K562 (cell line): ENCODE data around the gene MIEF1. TPM values are rescaled to one million over a fixed set of nuclear protein-coding genes. Genes with fewer than 3 reads are reported as not detected.

Experiments
- ATF7 ChIP-seq: fragments of 450-650 bp; IDR thresholded peaks from 2 replicates; pipeline ENCODE4 v1.7.1; 2014; ENCODE audit warnings: mild to moderate bottlenecking, moderate library complexity
- EGR1 ChIP-seq: fragments of 450-650 bp; conservative IDR thresholded peaks from 2 replicates; pipeline ENCODE4 v1.6.1; 2017; ENCODE audit warnings: mild to moderate bottlenecking
- GABPA ChIP-seq: fragments of 200-800 bp; sonication (Bioruptor generic); conservative IDR thresholded peaks from 2 replicates; pipeline ENCODE4 v1.6.1; 2016; ENCODE audit warnings: low read depth, missing genetic modification characterization, missing compliant biosample characterization
- HMGN3 ChIP-seq: IDR thresholded peaks from 2 replicates; pipeline ENCODE4 v1.6.1; 2011; ENCODE audit warnings: borderline replicate concordance, low read depth, mild to moderate bottlenecking, mixed read lengths, low read length; ENCODE audit not compliant: insufficient read length; ENCODE audit errors: extremely low read depth
- HOXB6 ChIP-seq: fragments of 250-450 bp; sonication (Bioruptor Pico); IDR thresholded peaks from 2 replicates; pipeline ENCODE4 v1.5.1; 2022; ENCODE audit warnings: mild to moderate bottlenecking, borderline replicate concordance
- IRF2 ChIP-seq: sonication (generic); formaldehyde crosslinking; IDR thresholded peaks from 2 replicates; pipeline ENCODE4 v1.8.1; 2022; ENCODE audit warnings: mild to moderate bottlenecking, missing genetic modification reagents
- MEIS2 ChIP-seq: fragments of 450-650 bp; IDR thresholded peaks from 2 replicates; pipeline ENCODE4 v1.6.1; 2014; ENCODE audit warnings: mild to moderate bottlenecking; ENCODE audit not compliant: partially characterized antibody
- MITF ChIP-seq: IDR thresholded peaks from 2 replicates; pipeline ENCODE4 v1.6.1; 2014; ENCODE audit warnings: antibody characterized with exemption
- NCOA1 ChIP-seq: fragments of 450-650 bp; IDR thresholded peaks from 2 replicates; pipeline ENCODE4 v1.6.1; 2016; ENCODE audit warnings: low read depth
- POLR2G ChIP-seq: fragments of 200-400 bp; formaldehyde crosslinking; IDR thresholded peaks from 2 replicates; pipeline ENCODE4 v1.6.1; 2017; ENCODE audit warnings: low read depth, mild to moderate bottlenecking, antibody characterized with exemption, low read length, moderate library complexity
- RBBP5 ChIP-seq: fragments of 200-600 bp; sonication (generic); IDR thresholded peaks from 2 replicates; pipeline ENCODE4 v1.6.1; 2012; ENCODE audit warnings: borderline replicate concordance, mild to moderate bottlenecking, low read length, control low read depth, inconsistent platforms; ENCODE audit not compliant: insufficient read depth, poor library complexity, severe bottlenecking
- RCOR1 ChIP-seq, 2 experiments: IDR thresholded peaks; 2 replicates each; pipeline ENCODE4 v1.6.1; 2012; ENCODE audit warnings: low read depth in 2 of 2, low read length in 2 of 2, borderline replicate concordance in 1 of 2, improper control_type of control experiment in 1 of 2
- SIN3A ChIP-seq, 2 experiments: fragments of 150-350 bp in 1 of 2; IDR thresholded peaks; 2 replicates each; pipeline ENCODE4 v1.6.1; 2011 to 2016; ENCODE audit warnings: borderline replicate concordance in 2 of 2, low read depth in 2 of 2, low read length in 2 of 2, mild to moderate bottlenecking in 2 of 2, moderate library complexity in 2 of 2; ENCODE audit not compliant: control insufficient read depth in 1 of 2
- ZZZ3 ChIP-seq: fragments of 450-650 bp; IDR thresholded peaks from 2 replicates; pipeline ENCODE4 v1.6.1; 2016; ENCODE audit warnings: antibody characterized with exemption, mild to moderate bottlenecking, moderate library complexity
- polyA plus RNA-seq, 8 experiments: library from polyadenylated mRNA; depleted of rRNA in 4 of 8; stranded (reverse) in 5 of 8; unstranded in 3 of 8; fragments of >200 nt; fragmentation: Nextera tagmentation in 2 of 8; fragmentation: Illumina TruSeq in 1 of 8; extraction: Ambion mirVana in 2 of 8; extraction: Trizol in 1 of 8; gene quantifications; 2 replicates each; pipeline versions ENCODE4 v1.2.1 to v1.2.3, GENCODE V29; 2011 to 2014; ENCODE audit warnings: inconsistent platforms in 1 of 8, missing spikeins in 1 of 8
- total RNA-seq, 7 experiments: library from RNA; depleted of rRNA in 6 of 7; stranded (reverse); fragments of >200 nt in 6 of 7; fragmentation: Illumina TruSeq in 2 of 7; extraction: Trizol in 2 of 7; gene quantifications; 2 replicates each; pipeline versions ENCODE4 v1.2.1 to v1.2.3, GENCODE V29; 2011 to 2021; ENCODE audit warnings: low replicate concordance in 1 of 7
- TF ChIP-seq, protein P1 (sequence below): fragments of 200-800 bp; sonication (Bioruptor generic); IDR thresholded peaks from 2 replicates; pipeline ENCODE4 v1.6.1; 2017; ENCODE audit warnings: missing genetic modification characterization, missing compliant biosample characterization
- TF ChIP-seq, protein P2 (sequence below): sonication (generic); formaldehyde crosslinking; IDR thresholded peaks from 2 replicates; pipeline ENCODE4 v1.8.1; 2023; ENCODE audit warnings: missing genetic modification reagents, mild to moderate bottlenecking, borderline replicate concordance
- TF ChIP-seq, protein P3 (sequence below), 2 experiments: fragments of 450-650 bp; IDR thresholded peaks; 2 replicates each; pipeline ENCODE4 v1.6.1; 2016

The MIEF1 gene
- total and polyA plus RNA-seq, 9 of the 15 experiments (the other 6 are each of a cell fraction or from before 2014, with no cell fraction given), result 10.9 to 51.8 (median 25.5) TPM

DNA sequence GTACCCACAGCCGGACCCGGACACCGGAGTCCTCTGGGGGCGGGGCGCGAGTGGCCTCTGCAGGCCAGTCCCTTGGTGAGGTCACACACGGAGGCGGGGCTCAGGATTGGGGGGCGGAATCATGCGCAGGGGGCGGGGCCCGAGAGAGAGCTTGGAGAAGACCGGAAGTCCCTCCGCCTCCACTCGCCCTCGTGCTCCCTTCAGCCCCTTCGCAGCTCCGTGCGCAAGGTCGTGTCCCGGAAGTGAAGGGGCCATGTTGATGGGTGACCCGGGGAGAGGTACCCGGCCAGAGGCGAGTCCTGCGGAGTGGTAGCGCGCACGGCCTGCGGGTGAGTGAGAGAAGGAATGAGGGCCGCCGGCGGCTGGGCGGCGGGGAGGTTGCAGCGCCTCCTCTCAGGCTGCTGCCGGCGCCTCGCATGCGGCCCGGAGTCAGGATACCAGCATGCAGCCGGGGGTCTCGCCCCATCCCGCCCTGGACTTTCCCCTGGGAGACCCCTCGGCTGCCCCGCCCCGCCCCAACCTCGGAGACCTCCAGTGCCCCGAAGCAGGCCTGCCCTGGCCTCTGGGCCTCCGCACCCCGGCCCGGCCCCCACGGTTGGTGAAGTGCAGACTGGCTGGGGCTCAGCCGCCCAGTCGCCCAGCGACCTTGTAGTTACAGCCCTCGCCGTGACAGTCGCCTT is at the start of gene MIEF1 (continued):
- TF ChIP-seq HMGN3 (peak; percentile 19), MITF (peak; percentile 23; the same call in 1 of the 2 replicates), HOXB6 (no peak), POLR2G (peak; percentile 85), NCOA1 (peak; percentile 29; the same call in 1 of the 2 replicates), ATF7 (peak; percentile 76), SIN3A (IDR thresholded peaks at IDR 0.05; ENCODE audit: borderline replicate concordance in 2 of 2, control insufficient read depth in 1 of 2, low read depth in 2 of 2, low read length in 2 of 2) (peak; percentile 67 to 89; a peak in 2 of 4 replicates), ZZZ3 (no peak), GABPA (peak; percentile 96), RCOR1 (IDR thresholded peaks at IDR 0.05; ENCODE audit: borderline replicate concordance in 1 of 2, low read depth in 2 of 2, low read length in 2 of 2) (0 out of 4 replicates have a peak, but pooled peaks of 1 of the 2 experiments have one; percentile 25), EGR1 (peak; percentile 68), MEIS2 (peak; percentile 37), RBBP5 (peak; percentile 71), IRF2 (CRISPR knock-in tag) (no peak)
- TF ChIP-seq, protein P1, sequence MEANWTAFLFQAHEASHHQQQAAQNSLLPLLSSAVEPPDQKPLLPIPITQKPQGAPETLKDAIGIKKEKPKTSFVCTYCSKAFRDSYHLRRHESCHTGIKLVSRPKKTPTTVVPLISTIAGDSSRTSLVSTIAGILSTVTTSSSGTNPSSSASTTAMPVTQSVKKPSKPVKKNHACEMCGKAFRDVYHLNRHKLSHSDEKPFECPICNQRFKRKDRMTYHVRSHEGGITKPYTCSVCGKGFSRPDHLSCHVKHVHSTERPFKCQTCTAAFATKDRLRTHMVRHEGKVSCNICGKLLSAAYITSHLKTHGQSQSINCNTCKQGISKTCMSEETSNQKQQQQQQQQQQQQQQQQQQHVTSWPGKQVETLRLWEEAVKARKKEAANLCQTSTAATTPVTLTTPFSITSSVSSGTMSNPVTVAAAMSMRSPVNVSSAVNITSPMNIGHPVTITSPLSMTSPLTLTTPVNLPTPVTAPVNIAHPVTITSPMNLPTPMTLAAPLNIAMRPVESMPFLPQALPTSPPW (CRISPR knock-in tag), result peak; percentile 77
- TF ChIP-seq, protein P2, sequence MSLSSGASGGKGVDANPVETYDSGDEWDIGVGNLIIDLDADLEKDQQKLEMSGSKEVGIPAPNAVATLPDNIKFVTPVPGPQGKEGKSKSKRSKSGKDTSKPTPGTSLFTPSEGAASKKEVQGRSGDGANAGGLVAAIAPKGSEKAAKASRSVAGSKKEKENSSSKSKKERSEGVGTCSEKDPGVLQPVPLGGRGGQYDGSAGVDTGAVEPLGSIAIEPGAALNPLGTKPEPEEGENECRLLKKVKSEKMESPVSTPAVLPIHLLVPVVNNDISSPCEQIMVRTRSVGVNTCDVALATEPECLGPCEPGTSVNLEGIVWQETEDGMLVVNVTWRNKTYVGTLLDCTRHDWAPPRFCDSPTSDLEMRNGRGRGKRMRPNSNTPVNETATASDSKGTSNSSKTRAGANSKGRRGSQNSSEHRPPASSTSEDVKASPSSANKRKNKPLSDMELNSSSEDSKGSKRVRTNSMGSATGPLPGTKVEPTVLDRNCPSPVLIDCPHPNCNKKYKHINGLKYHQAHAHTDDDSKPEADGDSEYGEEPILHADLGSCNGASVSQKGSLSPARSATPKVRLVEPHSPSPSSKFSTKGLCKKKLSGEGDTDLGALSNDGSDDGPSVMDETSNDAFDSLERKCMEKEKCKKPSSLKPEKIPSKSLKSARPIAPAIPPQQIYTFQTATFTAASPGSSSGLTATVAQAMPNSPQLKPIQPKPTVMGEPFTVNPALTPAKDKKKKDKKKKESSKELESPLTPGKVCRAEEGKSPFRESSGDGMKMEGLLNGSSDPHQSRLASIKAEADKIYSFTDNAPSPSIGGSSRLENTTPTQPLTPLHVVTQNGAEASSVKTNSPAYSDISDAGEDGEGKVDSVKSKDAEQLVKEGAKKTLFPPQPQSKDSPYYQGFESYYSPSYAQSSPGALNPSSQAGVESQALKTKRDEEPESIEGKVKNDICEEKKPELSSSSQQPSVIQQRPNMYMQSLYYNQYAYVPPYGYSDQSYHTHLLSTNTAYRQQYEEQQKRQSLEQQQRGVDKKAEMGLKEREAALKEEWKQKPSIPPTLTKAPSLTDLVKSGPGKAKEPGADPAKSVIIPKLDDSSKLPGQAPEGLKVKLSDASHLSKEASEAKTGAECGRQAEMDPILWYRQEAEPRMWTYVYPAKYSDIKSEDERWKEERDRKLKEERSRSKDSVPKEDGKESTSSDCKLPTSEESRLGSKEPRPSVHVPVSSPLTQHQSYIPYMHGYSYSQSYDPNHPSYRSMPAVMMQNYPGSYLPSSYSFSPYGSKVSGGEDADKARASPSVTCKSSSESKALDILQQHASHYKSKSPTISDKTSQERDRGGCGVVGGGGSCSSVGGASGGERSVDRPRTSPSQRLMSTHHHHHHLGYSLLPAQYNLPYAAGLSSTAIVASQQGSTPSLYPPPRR (CRISPR knock-in tag), result no peak
- TF ChIP-seq, protein P3, sequence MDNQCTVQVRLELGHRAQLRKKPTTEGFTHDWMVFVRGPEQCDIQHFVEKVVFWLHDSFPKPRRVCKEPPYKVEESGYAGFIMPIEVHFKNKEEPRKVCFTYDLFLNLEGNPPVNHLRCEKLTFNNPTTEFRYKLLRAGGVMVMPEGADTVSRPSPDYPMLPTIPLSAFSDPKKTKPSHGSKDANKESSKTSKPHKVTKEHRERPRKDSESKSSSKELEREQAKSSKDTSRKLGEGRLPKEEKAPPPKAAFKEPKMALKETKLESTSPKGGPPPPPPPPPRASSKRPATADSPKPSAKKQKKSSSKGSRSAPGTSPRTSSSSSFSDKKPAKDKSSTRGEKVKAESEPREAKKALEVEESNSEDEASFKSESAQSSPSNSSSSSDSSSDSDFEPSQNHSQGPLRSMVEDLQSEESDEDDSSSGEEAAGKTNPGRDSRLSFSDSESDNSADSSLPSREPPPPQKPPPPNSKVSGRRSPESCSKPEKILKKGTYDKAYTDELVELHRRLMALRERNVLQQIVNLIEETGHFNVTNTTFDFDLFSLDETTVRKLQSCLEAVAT (IDR thresholded peaks at IDR 0.05), result no peak
